GM13976 (cell line): ENCODE measurements around the gene TPMT.
"Not testable (repeated sequence)": the region's sequence is repeated elsewhere in the genome, so short reads cannot be mapped to it uniquely, and the experiment has no call there.

Source experiments
- DNase-seq: peaks from one replicate; pipeline ENCODE4 v3.0.0; 2012; ENCODE audit warnings: low spot score
- in situ Hi-C: fragments of 300-500 bp; cut with MboI; formaldehyde crosslinking; loops from one replicate; pipeline ENCODE4 v1.12.0; 2022; ENCODE audit warnings: low sequenced_read_pairs, mixed read lengths, inconsistent platforms; ENCODE audit not compliant: unreplicated experiment
- TF ChIP-seq, protein P1 (sequence below): IDR thresholded peaks from 2 replicates; pipeline ENCODE4 v1.5.1; 2012; ENCODE audit warnings: borderline replicate concordance, mild to moderate bottlenecking; ENCODE audit not compliant: insufficient read depth; ENCODE audit errors: extremely low read depth, missing control alignments, control extremely low read depth

TPMT gene

GRCh38 chr6:18186033-18186432, 31.2 kb upstream of the TPMT start:
- TF ChIP-seq, protein P1, sequence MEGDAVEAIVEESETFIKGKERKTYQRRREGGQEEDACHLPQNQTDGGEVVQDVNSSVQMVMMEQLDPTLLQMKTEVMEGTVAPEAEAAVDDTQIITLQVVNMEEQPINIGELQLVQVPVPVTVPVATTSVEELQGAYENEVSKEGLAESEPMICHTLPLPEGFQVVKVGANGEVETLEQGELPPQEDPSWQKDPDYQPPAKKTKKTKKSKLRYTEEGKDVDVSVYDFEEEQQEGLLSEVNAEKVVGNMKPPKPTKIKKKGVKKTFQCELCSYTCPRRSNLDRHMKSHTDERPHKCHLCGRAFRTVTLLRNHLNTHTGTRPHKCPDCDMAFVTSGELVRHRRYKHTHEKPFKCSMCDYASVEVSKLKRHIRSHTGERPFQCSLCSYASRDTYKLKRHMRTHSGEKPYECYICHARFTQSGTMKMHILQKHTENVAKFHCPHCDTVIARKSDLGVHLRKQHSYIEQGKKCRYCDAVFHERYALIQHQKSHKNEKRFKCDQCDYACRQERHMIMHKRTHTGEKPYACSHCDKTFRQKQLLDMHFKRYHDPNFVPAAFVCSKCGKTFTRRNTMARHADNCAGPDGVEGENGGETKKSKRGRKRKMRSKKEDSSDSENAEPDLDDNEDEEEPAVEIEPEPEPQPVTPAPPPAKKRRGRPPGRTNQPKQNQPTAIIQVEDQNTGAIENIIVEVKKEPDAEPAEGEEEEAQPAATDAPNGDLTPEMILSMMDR = no peak
- no peak for DNase-seq
- in situ Hi-C loops = no loop called here

GRCh38 chr6:18185624-18186023, 30.7 kb upstream of the TPMT start:
- no peak for DNase-seq
- TF ChIP-seq, protein P1 = no peak
- in situ Hi-C loops = no loop called here

DNA sequence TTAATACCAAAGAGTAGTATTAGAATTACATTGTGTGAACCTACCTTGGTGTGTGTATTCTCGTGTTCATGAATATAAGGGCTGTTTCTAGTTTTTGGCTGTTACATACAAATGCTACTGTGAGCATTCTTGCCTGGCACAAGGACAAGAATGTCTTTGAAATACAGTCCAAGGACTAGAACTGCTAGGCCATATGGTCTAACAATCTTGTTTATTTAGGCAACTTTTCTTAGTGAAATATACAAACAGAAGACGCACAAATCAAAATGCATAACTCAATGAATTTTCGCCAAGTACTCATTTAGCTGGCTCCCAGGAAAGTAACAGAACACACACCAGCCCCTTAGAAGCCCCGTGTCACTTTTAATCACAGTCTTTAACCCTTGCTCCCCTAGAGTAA, 28.9 kb upstream of the TPMT start:
- DNase-seq = no peak
- TF ChIP-seq, protein P1 = no peak
- in situ Hi-C loops = no loop called here

GRCh38 chr6:18182568-18182967, 27.7 kb upstream of the TPMT start:
- DNase-seq = no peak
- TF ChIP-seq, protein P1 = no peak
- in situ Hi-C loops = no loop called here

DNA sequence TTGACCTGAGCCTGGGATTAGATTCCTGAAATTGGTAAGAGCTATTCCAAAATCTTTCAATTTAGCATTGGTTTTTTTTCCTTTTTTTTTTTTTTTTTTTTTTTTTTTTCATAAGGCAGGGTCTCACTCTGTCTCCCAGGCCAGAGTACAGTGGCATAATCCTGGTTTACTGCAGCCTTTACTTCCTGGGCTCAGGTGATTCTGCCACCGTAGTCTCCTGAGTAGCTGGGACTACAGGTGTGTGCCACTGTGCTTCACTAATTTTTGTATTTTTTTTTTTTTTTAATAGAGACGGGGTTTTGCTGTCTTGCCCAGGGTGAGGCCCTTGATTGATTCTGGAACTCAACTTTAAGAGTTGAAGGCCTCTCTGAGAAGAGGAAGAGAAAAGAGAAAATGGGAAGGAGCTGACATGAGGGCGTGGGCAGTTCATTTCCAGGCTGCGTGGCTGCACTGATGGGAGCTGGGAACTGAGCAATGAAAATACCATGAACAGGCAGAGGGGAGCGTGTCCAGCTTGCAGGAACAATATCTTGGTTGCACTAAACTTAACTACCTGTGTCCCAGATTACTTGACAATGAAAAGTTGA, 25.0 kb upstream of the TPMT start:
- TF ChIP-seq, protein P1 = no peak
- no peak for DNase-seq
- in situ Hi-C loops = no loop called here

DNA sequence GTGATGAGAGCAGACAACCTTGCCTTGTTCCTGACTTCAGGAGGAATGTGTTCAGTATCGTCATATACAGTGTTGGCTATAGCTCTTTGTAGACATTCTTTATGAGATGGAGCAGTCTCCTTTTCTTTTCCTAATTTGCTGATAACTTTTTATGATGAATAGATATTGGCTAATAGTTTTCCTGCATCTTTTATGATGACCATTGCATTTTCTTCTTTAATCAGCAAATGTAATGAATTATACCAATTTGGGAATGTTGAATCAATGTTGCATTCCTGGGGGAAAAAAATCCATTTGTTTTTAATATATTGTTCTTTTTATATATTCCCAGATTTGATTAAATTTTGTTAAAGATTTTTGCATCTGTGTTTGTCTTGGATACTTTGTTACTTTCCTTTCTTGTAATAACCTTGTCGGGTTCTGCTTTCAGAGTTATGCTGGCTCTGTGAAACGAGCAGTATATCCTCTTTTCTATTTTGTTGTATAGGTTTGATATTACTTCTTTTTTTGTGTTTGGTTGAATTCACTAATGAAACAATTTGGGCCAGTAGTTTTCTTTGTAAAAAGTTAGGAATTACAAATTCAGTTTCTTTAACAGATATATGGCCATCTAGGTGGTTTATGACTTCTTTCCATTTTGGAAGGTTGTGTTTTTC, 24.2 kb upstream of the TPMT start:
- in situ Hi-C loops = no loop called here
- TF ChIP-seq, protein P1 = no peak
- DNase-seq = no peak

- TF ChIP-seq, protein P1 = no peak
- DNase-seq = no peak
- in situ Hi-C loops = no loop called here
These were observed 22.5 kb upstream of the TPMT start for GRCh38 chr6:18177286-18177965.

DNA sequence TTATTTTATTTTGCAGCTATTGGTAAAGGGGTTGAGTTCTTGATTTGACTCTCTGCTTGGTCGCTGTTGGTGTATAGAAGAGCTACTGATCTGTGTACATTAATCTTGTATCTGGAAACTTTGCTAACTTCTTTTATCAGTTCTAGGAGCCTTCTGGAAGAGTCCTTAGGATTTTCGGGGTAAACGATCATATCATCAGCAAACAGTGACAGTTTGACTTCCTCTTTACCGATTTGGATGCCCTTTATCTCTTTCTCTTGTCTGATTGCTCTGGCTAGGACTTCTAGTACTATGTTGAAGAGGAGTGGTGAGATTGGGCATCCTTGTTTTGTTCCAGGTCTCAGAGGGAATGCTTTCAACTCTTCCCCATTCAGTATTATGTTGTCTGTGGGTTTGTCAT, 21.3 kb upstream of the TPMT start:
- in situ Hi-C loops = not testable (repeated sequence)

More for the DNA sequence above, 21.3 kb upstream of the TPMT start:
- not testable (repeated sequence) for DNase-seq
